Hepatocyte (in vitro differentiated cells): ENCODE measurements around the gene PHF21B. TPM values are rescaled to one million over a fixed set of nuclear protein-coding genes. Genes with fewer than 3 reads are reported as not detected.

Experiments used
- DNase-seq: peaks from one replicate; pipeline ENCODE4 v3.0.0-alpha.2; 2016; ENCODE audit warnings: low spot score
- H2AFZ ChIP-seq: fragments of 200-600 bp; sonication (generic); 2 replicates; pipeline ENCODE4 v1.6.0; 2016; ENCODE audit warnings: antibody characterized with exemption, mild to moderate bottlenecking
- H3K27ac ChIP-seq: fragments of 200-600 bp; sonication (generic); 2 replicates; pipeline ENCODE4 v1.5.1; 2016; ENCODE audit warnings: mild to moderate bottlenecking
- H3K27me3 ChIP-seq: fragments of 200-600 bp; sonication (generic); 2 replicates; pipeline ENCODE4 v1.6.1; 2016
- H3K36me3 ChIP-seq: fragments of 200-600 bp; sonication (generic); replicated peaks from 2 replicates; pipeline ENCODE4 v1.5.1; 2016; ENCODE audit warnings: low read depth; ENCODE audit not compliant: insufficient read depth
- H3K4me1 ChIP-seq: fragments of 200-600 bp; sonication (generic); 2 replicates; pipeline ENCODE4 v1.5.1; 2016; ENCODE audit warnings: mild to moderate bottlenecking, moderate library complexity; ENCODE audit not compliant: insufficient read depth
- H3K4me2 ChIP-seq: fragments of 200-600 bp; sonication (generic); 2 replicates; pipeline ENCODE4 v1.6.0; 2016
- H3K4me3 ChIP-seq: fragments of 200-600 bp; sonication (generic); 2 replicates; pipeline ENCODE4 v1.5.1; 2016; ENCODE audit warnings: mild to moderate bottlenecking
- H3K79me2 ChIP-seq: fragments of 200-600 bp; sonication (generic); 2 replicates; pipeline ENCODE4 v1.6.0; 2017; ENCODE audit warnings: mild to moderate bottlenecking
- H3K9me2 ChIP-seq: fragments of 200-600 bp; sonication (generic); replicated peaks from 2 replicates; pipeline ENCODE4 v1.6.0; 2017; ENCODE audit warnings: mild to moderate bottlenecking; ENCODE audit not compliant: insufficient read depth
- H3K9me3 ChIP-seq: fragments of 200-600 bp; sonication (generic); 2 replicates; pipeline ENCODE4 v1.5.1; 2016; ENCODE audit warnings: low read depth, mild to moderate bottlenecking
- H4K20me1 ChIP-seq: fragments of 200-600 bp; sonication (generic); 2 replicates; pipeline ENCODE4 v1.6.0; 2016; ENCODE audit warnings: mild to moderate bottlenecking; ENCODE audit not compliant: insufficient read depth, poor library complexity, severe bottlenecking
- CTCF ChIP-seq: fragments of 200-600 bp; sonication (generic); IDR thresholded peaks from 2 replicates; pipeline ENCODE4 v1.5.1; 2016; ENCODE audit warnings: antibody characterized with exemption, mild to moderate bottlenecking; ENCODE audit not compliant: poor library complexity
- EZH2 ChIP-seq: fragments of 200-600 bp; sonication (generic); IDR thresholded peaks from 2 replicates; pipeline ENCODE4 v1.6.1; 2016; ENCODE audit warnings: antibody characterized with exemption, mild to moderate bottlenecking, borderline replicate concordance
- EZH2phosphoT487 ChIP-seq: fragments of 200-600 bp; sonication (generic); IDR thresholded peaks from one replicate; pipeline ENCODE4 v1.6.1; 2018; ENCODE audit warnings: antibody characterized with exemption, mild to moderate bottlenecking, low read depth, moderate library complexity; ENCODE audit not compliant: unreplicated experiment, severe bottlenecking
- WGBS: methylation state at CpG from one replicate; pipeline ENCODE4 v1.1.6; 2016; ENCODE audit warnings: low lambda C conversion rate; ENCODE audit errors: missing lambda C conversion rate; 5-methylcytosine and 5-hydroxymethylcytosine counted together
- polyA plus RNA-seq: library from polyadenylated mRNA; unstranded; fragments of >200 nt; fragmentation: Nextera tagmentation; extraction: Ambion mirVana; gene quantifications from 2 replicates; pipeline ENCODE4 v1.2.1, GENCODE V29; 2016
- total RNA-seq: library from RNA; depleted of rRNA; stranded (reverse); fragments of >200 nt; gene quantifications from 2 replicates; pipeline ENCODE4 v1.2.3, GENCODE V29; 2014

Gene PHF21B
- total and polyA plus RNA-seq, 2 experiments from 2014 or later = 0.86 to 1.9 TPM

- Histone ChIP-seq H3K79me2 (no peaks in the 10 kb centered on the region), H3K9me2 (no peaks in the 10 kb centered on the region), H3K27me3 (no peaks in the 10 kb centered on the region), H3K4me1 (no peaks in the 10 kb centered on the region), H3K4me2 (no peak overlapping the region), H3K27ac (no peak overlapping the region), H3K36me3 (no peaks in the 10 kb centered on the region), H3K4me3 (no peak overlapping the region), H2AFZ (no peak overlapping the region), H3K9me3 (no peaks in the 10 kb centered on the region), H4K20me1 (no peaks in the 10 kb centered on the region)
- 92% methylated on average over 9 of the region's 9 CpGs for WGBS
- TF ChIP-seq EZH2 = no peak
- TF ChIP-seq EZH2phosphoT487 = no peak
- TF ChIP-seq CTCF = no peak
- DNase-seq = no peak
Measured at GRCh38 chr22:44982445-44982844, 27.4 kb downstream of the PHF21B start.

- no peaks in the 10 kb centered on the region for H3K36me3 ChIP-seq
- TF ChIP-seq EZH2 = no peak
- TF ChIP-seq EZH2phosphoT487 = no peak
- TF ChIP-seq CTCF = no peak
- H3K9me2 ChIP-seq = no peaks in the 10 kb centered on the region
- no peaks in the 10 kb centered on the region for H3K27me3 ChIP-seq
- DNase-seq = no peak
- WGBS = 88% methylated on average over 11 of the region's 11 CpGs
- no peak overlapping the region for H3K4me2 ChIP-seq
- H3K79me2 ChIP-seq = no peaks in the 10 kb centered on the region
- H3K27ac ChIP-seq = no peak overlapping the region
- no peaks in the 10 kb centered on the region for H3K9me3 ChIP-seq
- no peaks in the 10 kb centered on the region for H4K20me1 ChIP-seq
- no peaks in the 10 kb centered on the region for H3K4me1 ChIP-seq
- H3K4me3 ChIP-seq = no peak overlapping the region
- H2AFZ ChIP-seq = no peak overlapping the region
Measured at GRCh38 chr22:44981857-44982256, 27.9 kb downstream of the PHF21B start.

- Histone ChIP-seq H3K4me1 (no peaks in the 10 kb centered on the region), H3K4me3 (no peak overlapping the region), H3K36me3 (no peaks in the 10 kb centered on the region), H3K79me2 (no peaks in the 10 kb centered on the region), H3K9me2 (no peaks in the 10 kb centered on the region), H3K9me3 (no peaks in the 10 kb centered on the region), H2AFZ (no peak overlapping the region), H3K27me3 (no peaks in the 10 kb centered on the region), H3K4me2 (no peak overlapping the region), H3K27ac (no peak overlapping the region), H4K20me1 (no peaks in the 10 kb centered on the region)
- DNase-seq = no peak
- TF ChIP-seq EZH2phosphoT487 (no peak), EZH2 (no peak), CTCF (no peak)
- WGBS = 86% methylated on average over 6 of the region's 6 CpGs
Measured at GRCh38 chr22:44979154-44979553, 30.7 kb downstream of the PHF21B start.
